ENCODE measurements around the gene GLYR1. TPM values are rescaled to one million over a fixed set of nuclear protein-coding genes. Genes with fewer than 3 reads are reported as not detected.

Gene GLYR1
- total RNA-seq, 2 donors from 2014 or later = 99.3 to 108 TPM

- peaks cover 87% of the 10 kb centered on the region for H3K36me3 ChIP-seq (ENCODE audit: control insufficient read depth, insufficient read depth, low read length)
- H3K36me3 Mint-ChIP-seq (ENCODE audit: low read depth) = peaks cover 71% of the 10 kb centered on the region
- peak overlapping the region; percentile 31 for H3K27ac Mint-ChIP-seq
These were observed 7.1 kb downstream of the GLYR1 start for GRCh38 chr16:4839942-4840341.

GRCh38 chr16:4837733-4838501 is 9.2 kb downstream of the GLYR1 start:
- Histone ChIP-seq H3K27ac (ENCODE audit: low read depth, low read length) (no peak overlapping the region), H3K27me3 (ENCODE audit: control insufficient read depth, insufficient read depth, low read length, poor library complexity, severe bottlenecking) (no peaks in the 10 kb centered on the region), H3K4me3 (ENCODE audit: low read length) (no peak overlapping the region), H3K9ac (ENCODE audit: extremely low read depth, low read length, poor library complexity, severe bottlenecking) (no peak overlapping the region), H3K4me1 (ENCODE audit: control insufficient read depth, insufficient read depth, low read length) (no peaks in the 10 kb centered on the region), H3K36me3 (ENCODE audit: control insufficient read depth, insufficient read depth, low read length) (peaks cover 83% of the 10 kb centered on the region), H3K9me3 (ENCODE audit: control insufficient read depth, low read length) (no peaks in the 10 kb centered on the region)
- Mint-ChIP-seq H3K4me1 (no peaks in the 10 kb centered on the region), H3K4me3 (no peak overlapping the region), H3K36me3 (ENCODE audit: low read depth) (peaks cover 63% of the 10 kb centered on the region), H3K9me3 (no peaks in the 10 kb centered on the region), H3K27me3 (ENCODE audit: insufficient read depth) (no peaks in the 10 kb centered on the region), H3K27ac (no peak overlapping the region)
- no peak for TF ChIP-seq CTCF (conservative IDR thresholded peaks at IDR 0.05)
- no peak for DNase-seq
- WGBS, 2 experiments (ENCODE audit: insufficient coverage in 1 of 2, insufficient read length in 1 of 2) = 90 to 93% methylated on average over 2 to 11 of the region's 13 CpGs

More at GRCh38 chr16:4839942-4840341, 7.1 kb downstream of the GLYR1 start:
- no peak overlapping the region for H3K4me3 Mint-ChIP-seq
- H3K27me3 Mint-ChIP-seq (ENCODE audit: insufficient read depth) = no peaks in the 10 kb centered on the region
- no peaks in the 10 kb centered on the region for H3K4me1 ChIP-seq (ENCODE audit: control insufficient read depth, insufficient read depth, low read length)
- no peaks in the 10 kb centered on the region for H3K4me1 Mint-ChIP-seq
- WGBS, 2 experiments (ENCODE audit: insufficient coverage in 1 of 2, insufficient read length in 1 of 2) = 90 to 94% methylated on average over 3 to 5 of the region's 5 CpGs
- H3K9me3 Mint-ChIP-seq = no peaks in the 10 kb centered on the region
- no peak overlapping the region for H3K27ac ChIP-seq (ENCODE audit: low read depth, low read length)
- DNase-seq = no peak
- H3K27me3 ChIP-seq (ENCODE audit: control insufficient read depth, insufficient read depth, low read length, poor library complexity, severe bottlenecking) = no peaks in the 10 kb centered on the region
- no peaks in the 10 kb centered on the region for H3K9me3 ChIP-seq (ENCODE audit: control insufficient read depth, low read length)
- TF ChIP-seq CTCF (conservative IDR thresholded peaks at IDR 0.05) = peak; percentile 21
- no peak overlapping the region for H3K9ac ChIP-seq (ENCODE audit: extremely low read depth, low read length, poor library complexity, severe bottlenecking)
- H3K4me3 ChIP-seq (ENCODE audit: low read length) = no peak overlapping the region

GRCh38 chr16:4836727-4837126 is 10.4 kb downstream of the GLYR1 start:
- no peak for TF ChIP-seq CTCF (conservative IDR thresholded peaks at IDR 0.05)
- peaks cover 83% of the 10 kb centered on the region for H3K36me3 ChIP-seq (ENCODE audit: control insufficient read depth, insufficient read depth, low read length)

More at GRCh38 chr16:4836727-4837126, 10.4 kb downstream of the GLYR1 start:
- no peaks in the 10 kb centered on the region for H3K27me3 ChIP-seq (ENCODE audit: control insufficient read depth, insufficient read depth, low read length, poor library complexity, severe bottlenecking)
- no peak overlapping the region for H3K27ac Mint-ChIP-seq
- H3K27me3 Mint-ChIP-seq (ENCODE audit: insufficient read depth) = no peaks in the 10 kb centered on the region
- no peaks in the 10 kb centered on the region for H3K9me3 Mint-ChIP-seq
- H3K4me3 Mint-ChIP-seq = no peak overlapping the region
- no peaks in the 10 kb centered on the region for H3K9me3 ChIP-seq (ENCODE audit: control insufficient read depth, low read length)
- WGBS, 2 experiments (ENCODE audit: insufficient coverage in 1 of 2, insufficient read length in 1 of 2) = 96 to 100% methylated on average over 2 of the region's 2 CpGs
- H3K4me1 ChIP-seq (ENCODE audit: control insufficient read depth, insufficient read depth, low read length) = no peaks in the 10 kb centered on the region
- H3K9ac ChIP-seq (ENCODE audit: extremely low read depth, low read length, poor library complexity, severe bottlenecking) = no peak overlapping the region
- no peak for DNase-seq
- H3K36me3 Mint-ChIP-seq (ENCODE audit: low read depth) = peaks cover 65% of the 10 kb centered on the region
- no peak overlapping the region for H3K27ac ChIP-seq (ENCODE audit: low read depth, low read length)
- H3K4me1 Mint-ChIP-seq = no peaks in the 10 kb centered on the region
- H3K4me3 ChIP-seq (ENCODE audit: low read length) = no peak overlapping the region

Measured in endodermal cell (in vitro differentiated cells).